GM23338 (cell line): ENCODE results near the gene SERP2. TPM values are rescaled to one million over a fixed set of nuclear protein-coding genes. Genes with fewer than 3 reads are reported as not detected.

Experiments used
- ATAC-seq: fragments of 200-7000 bp; cut with Tn5 transposase; 3 replicates; pipeline ENCODE4 v1.9.1; 2020
- DNase-seq: peaks from one replicate; pipeline ENCODE4 v3.0.0-alpha.2; 2015; ENCODE audit warnings: low spot score
- H2AFZ ChIP-seq: fragments of 200-600 bp; sonication (generic); 2 replicates; pipeline ENCODE4 v1.8.0; 2016; ENCODE audit warnings: antibody characterized with exemption, mild to moderate bottlenecking, moderate library complexity
- H3F3A ChIP-seq: fragments of 200-600 bp; sonication (generic); replicated peaks from 2 replicates; pipeline ENCODE4 v1.8.0; 2017; ENCODE audit warnings: antibody characterized with exemption, mixed run types, low read depth
- H3K27ac ChIP-seq: fragments of 200-600 bp; sonication (generic); 2 replicates; pipeline ENCODE4 v1.6.1; 2016; ENCODE audit warnings: low read depth
- H3K27me3 ChIP-seq: fragments of 200-600 bp; sonication (generic); 2 replicates; pipeline ENCODE4 v1.8.0; 2016; ENCODE audit warnings: mild to moderate bottlenecking, mixed run types, moderate library complexity; ENCODE audit not compliant: insufficient read depth
- H3K36me3 ChIP-seq: fragments of 200-600 bp; sonication (generic); 2 replicates; pipeline ENCODE4 v1.8.0; 2016; ENCODE audit warnings: mild to moderate bottlenecking; ENCODE audit not compliant: insufficient read depth
- H3K4me1 ChIP-seq: fragments of 200-600 bp; sonication (generic); 2 replicates; pipeline ENCODE4 v1.8.0; 2016; ENCODE audit warnings: mild to moderate bottlenecking, moderate library complexity; ENCODE audit not compliant: insufficient read depth
- H3K4me2 ChIP-seq: fragments of 200-600 bp; sonication (generic); 2 replicates; pipeline ENCODE4 v1.7.1; 2017; ENCODE audit warnings: mixed run types
- H3K4me3 ChIP-seq: fragments of 200-600 bp; sonication (generic); 2 replicates; pipeline ENCODE4 v1.6.1; 2016; ENCODE audit warnings: mixed run types
- H3K79me2 ChIP-seq: fragments of 200-600 bp; sonication (generic); replicated peaks from 2 replicates; pipeline ENCODE4 v1.8.0; 2017; ENCODE audit warnings: mild to moderate bottlenecking; ENCODE audit not compliant: insufficient read depth
- H3K9me2 ChIP-seq: fragments of 200-600 bp; sonication (generic); 2 replicates; pipeline ENCODE4 v1.8.0; 2017; ENCODE audit not compliant: insufficient read depth
- H4K20me1 ChIP-seq: fragments of 200-600 bp; sonication (generic); replicated peaks from 2 replicates; pipeline ENCODE4 v1.8.0; 2017; ENCODE audit warnings: mild to moderate bottlenecking; ENCODE audit not compliant: insufficient read depth
- H3K27ac Mint-ChIP-seq: 2 replicates; pipeline ENCODE4 v1.8.0; 2020; ENCODE audit warnings: inconsistent platforms, mild to moderate bottlenecking, moderate library complexity, mixed read lengths
- H3K27me3 Mint-ChIP-seq: 3 replicates; pipeline ENCODE4 v1.8.0; 2022; ENCODE audit warnings: low read depth, mild to moderate bottlenecking, moderate library complexity, mixed read lengths, inconsistent platforms; ENCODE audit not compliant: insufficient read depth, poor library complexity
- H3K36me3 Mint-ChIP-seq: 3 replicates; pipeline ENCODE4 v1.8.0; 2021; ENCODE audit warnings: low read depth, mild to moderate bottlenecking, inconsistent platforms, moderate library complexity, mixed read lengths
- H3K4me1 Mint-ChIP-seq: 3 replicates; pipeline ENCODE4 v1.8.0; 2020; ENCODE audit warnings: mild to moderate bottlenecking, inconsistent platforms, mixed read lengths
- H3K4me3 Mint-ChIP-seq: 3 replicates; pipeline ENCODE4 v1.8.0; 2021; ENCODE audit warnings: moderate library complexity, mild to moderate bottlenecking, inconsistent platforms, mixed read lengths
- H3K9me3 Mint-ChIP-seq: 3 replicates; pipeline ENCODE4 v1.8.0; 2020; ENCODE audit warnings: moderate library complexity, mild to moderate bottlenecking, inconsistent platforms, mixed read lengths
- CREB1 ChIP-seq: fragments of 250-450 bp; sonication (Bioruptor Pico); IDR thresholded peaks from 2 replicates; pipeline ENCODE4 v1.5.0; 2020; ENCODE audit warnings: low read depth, mild to moderate bottlenecking, moderate library complexity
- CTCF ChIP-seq, 2 experiments: fragments of 200-600 bp in 1 of 2; sonication (generic) in 1 of 2; conservative IDR thresholded peaks; 2 replicates each; pipeline versions ENCODE4 v1.5.1 to v1.6.1; 2016 to 2017; ENCODE audit warnings: antibody characterized with exemption in 2 of 2, low read depth in 2 of 2, mild to moderate bottlenecking in 2 of 2, moderate library complexity in 1 of 2
- EZH2 ChIP-seq: fragments of 200-600 bp; sonication (generic); IDR thresholded peaks from one replicate; pipeline ENCODE4 v1.8.0; 2017; ENCODE audit warnings: antibody characterized with exemption, mild to moderate bottlenecking, low read depth; ENCODE audit not compliant: unreplicated experiment
- EZH2phosphoT487 ChIP-seq: fragments of 200-600 bp; sonication (generic); IDR thresholded peaks from one replicate; pipeline ENCODE4 v1.8.1; 2018; ENCODE audit warnings: antibody characterized with exemption; ENCODE audit not compliant: unreplicated experiment
- JUNB ChIP-seq: IDR thresholded peaks from one replicate; pipeline ENCODE4 v1.6.1; 2016; ENCODE audit warnings: antibody characterized with exemption; ENCODE audit not compliant: unreplicated experiment
- NANOG ChIP-seq: IDR thresholded peaks from 2 replicates; pipeline ENCODE4 v1.6.1; 2016; ENCODE audit warnings: antibody characterized with exemption, borderline replicate concordance
- POLR2AphosphoS5 ChIP-seq: IDR thresholded peaks from 2 replicates; pipeline ENCODE4 v1.6.1; 2016; ENCODE audit warnings: antibody characterized with exemption, low read depth
- REST ChIP-seq: IDR thresholded peaks from one replicate; pipeline ENCODE4 v1.6.1; 2018; ENCODE audit warnings: antibody characterized with exemption; ENCODE audit not compliant: unreplicated experiment
- STAT1 ChIP-seq: IDR thresholded peaks from one replicate; pipeline ENCODE4 v1.6.1; 2016; ENCODE audit warnings: antibody characterized with exemption; ENCODE audit not compliant: unreplicated experiment
- ZNF114 ChIP-seq: fragments of 250-450 bp; sonication (Bioruptor Pico); IDR thresholded peaks from 2 replicates; pipeline ENCODE4 v1.5.0; 2020; ENCODE audit warnings: mild to moderate bottlenecking, moderate library complexity
- ZNF331 ChIP-seq: fragments of 250-450 bp; sonication (Bioruptor Pico); IDR thresholded peaks from 2 replicates; pipeline ENCODE4 v1.5.0; 2020; ENCODE audit warnings: low read depth, mild to moderate bottlenecking, moderate library complexity
- polyA plus RNA-seq: library from polyadenylated mRNA; unstranded; fragments of >200 nt; fragmentation: Nextera tagmentation; extraction: Ambion mirVana; gene quantifications from 2 replicates; pipeline ENCODE4 v1.2.1, GENCODE V29; 2016
- total RNA-seq: library from RNA; depleted of rRNA; stranded (reverse); fragments of >200 nt; shearing (Covaris generic); gene quantifications from 2 replicates; pipeline ENCODE4 v1.2.3, GENCODE V29; 2014
- TF ChIP-seq, protein P1 (sequence below): fragments of 250-450 bp; sonication (Bioruptor Pico); IDR thresholded peaks from 2 replicates; pipeline ENCODE4 v1.5.0; 2020; ENCODE audit warnings: mild to moderate bottlenecking, moderate library complexity
- TF ChIP-seq, protein P2 (sequence below): IDR thresholded peaks from 2 replicates; pipeline ENCODE4 v1.6.1; 2016; ENCODE audit warnings: antibody characterized with exemption

SERP2 gene
- total and polyA plus RNA-seq, 2 experiments from 2014 or later: 0.59 to 3.4 TPM

DNA sequence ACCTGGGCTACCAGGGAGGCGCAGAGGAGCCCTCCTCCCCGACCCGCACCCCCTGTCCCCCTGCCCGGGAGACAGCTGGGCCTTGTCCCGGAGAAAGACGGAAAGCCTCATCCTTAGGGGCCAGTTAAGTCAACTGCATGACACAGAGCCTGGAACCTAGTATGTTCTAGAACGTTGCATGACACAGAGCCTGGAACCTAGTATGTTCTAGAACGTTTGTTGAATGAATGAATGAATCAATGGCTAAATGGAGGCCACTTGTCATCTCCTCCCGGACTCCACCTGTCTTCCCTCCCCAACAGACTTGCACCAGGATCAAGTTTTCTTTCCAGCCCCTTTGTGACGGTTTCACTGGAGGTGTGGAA lies 706 bp downstream of the SERP2 start:
- H2AFZ ChIP-seq: peak overlapping the region; percentile 52; the same call in 1 of the 2 replicates
- no peak for ATAC-seq
- H3K4me2 ChIP-seq: peak overlapping the region; percentile 51
- H3K36me3 ChIP-seq: no peaks in the 10 kb centered on the region
- Mint-ChIP-seq H3K27ac (no peak overlapping the region), H3K27me3 (peaks cover 14% of the 10 kb centered on the region), H3K9me3 (no peaks in the 10 kb centered on the region), H3K36me3 (no peaks in the 10 kb centered on the region), H3K4me3 (peak overlapping the region; percentile 36), H3K4me1 (peaks cover 17% of the 10 kb centered on the region)
- H3K9me2 ChIP-seq: no peaks in the 10 kb centered on the region
- no peak for DNase-seq
- H3K27ac ChIP-seq: no peak overlapping the region
- no peaks in the 10 kb centered on the region for H3K79me2 ChIP-seq
- H3K4me1 ChIP-seq: peaks cover 20% of the 10 kb centered on the region
- peaks cover 20% of the 10 kb centered on the region for H3K27me3 ChIP-seq
- peaks cover 4% of the 10 kb centered on the region; the same call in 1 of the 2 replicates for H3F3A ChIP-seq
- peak overlapping the region; percentile 47; the same call in 1 of the 2 replicates for H3K4me3 ChIP-seq
- TF ChIP-seq EZH2phosphoT487 (no peak), ZNF331 (CRISPR knock-in tag) (no peak), JUNB (no peak), EZH2 (no peak), REST (no peak), STAT1 (no peak), POLR2AphosphoS5 (peak; percentile 27; the same call in 1 of the 2 replicates), CREB1 (peak; percentile 63), ZNF114 (CRISPR knock-in tag) (no peak), CTCF (conservative IDR thresholded peaks at IDR 0.05; ENCODE audit: low read depth in 2 of 2) (no peak), NANOG (no peak)
- TF ChIP-seq, protein P1, sequence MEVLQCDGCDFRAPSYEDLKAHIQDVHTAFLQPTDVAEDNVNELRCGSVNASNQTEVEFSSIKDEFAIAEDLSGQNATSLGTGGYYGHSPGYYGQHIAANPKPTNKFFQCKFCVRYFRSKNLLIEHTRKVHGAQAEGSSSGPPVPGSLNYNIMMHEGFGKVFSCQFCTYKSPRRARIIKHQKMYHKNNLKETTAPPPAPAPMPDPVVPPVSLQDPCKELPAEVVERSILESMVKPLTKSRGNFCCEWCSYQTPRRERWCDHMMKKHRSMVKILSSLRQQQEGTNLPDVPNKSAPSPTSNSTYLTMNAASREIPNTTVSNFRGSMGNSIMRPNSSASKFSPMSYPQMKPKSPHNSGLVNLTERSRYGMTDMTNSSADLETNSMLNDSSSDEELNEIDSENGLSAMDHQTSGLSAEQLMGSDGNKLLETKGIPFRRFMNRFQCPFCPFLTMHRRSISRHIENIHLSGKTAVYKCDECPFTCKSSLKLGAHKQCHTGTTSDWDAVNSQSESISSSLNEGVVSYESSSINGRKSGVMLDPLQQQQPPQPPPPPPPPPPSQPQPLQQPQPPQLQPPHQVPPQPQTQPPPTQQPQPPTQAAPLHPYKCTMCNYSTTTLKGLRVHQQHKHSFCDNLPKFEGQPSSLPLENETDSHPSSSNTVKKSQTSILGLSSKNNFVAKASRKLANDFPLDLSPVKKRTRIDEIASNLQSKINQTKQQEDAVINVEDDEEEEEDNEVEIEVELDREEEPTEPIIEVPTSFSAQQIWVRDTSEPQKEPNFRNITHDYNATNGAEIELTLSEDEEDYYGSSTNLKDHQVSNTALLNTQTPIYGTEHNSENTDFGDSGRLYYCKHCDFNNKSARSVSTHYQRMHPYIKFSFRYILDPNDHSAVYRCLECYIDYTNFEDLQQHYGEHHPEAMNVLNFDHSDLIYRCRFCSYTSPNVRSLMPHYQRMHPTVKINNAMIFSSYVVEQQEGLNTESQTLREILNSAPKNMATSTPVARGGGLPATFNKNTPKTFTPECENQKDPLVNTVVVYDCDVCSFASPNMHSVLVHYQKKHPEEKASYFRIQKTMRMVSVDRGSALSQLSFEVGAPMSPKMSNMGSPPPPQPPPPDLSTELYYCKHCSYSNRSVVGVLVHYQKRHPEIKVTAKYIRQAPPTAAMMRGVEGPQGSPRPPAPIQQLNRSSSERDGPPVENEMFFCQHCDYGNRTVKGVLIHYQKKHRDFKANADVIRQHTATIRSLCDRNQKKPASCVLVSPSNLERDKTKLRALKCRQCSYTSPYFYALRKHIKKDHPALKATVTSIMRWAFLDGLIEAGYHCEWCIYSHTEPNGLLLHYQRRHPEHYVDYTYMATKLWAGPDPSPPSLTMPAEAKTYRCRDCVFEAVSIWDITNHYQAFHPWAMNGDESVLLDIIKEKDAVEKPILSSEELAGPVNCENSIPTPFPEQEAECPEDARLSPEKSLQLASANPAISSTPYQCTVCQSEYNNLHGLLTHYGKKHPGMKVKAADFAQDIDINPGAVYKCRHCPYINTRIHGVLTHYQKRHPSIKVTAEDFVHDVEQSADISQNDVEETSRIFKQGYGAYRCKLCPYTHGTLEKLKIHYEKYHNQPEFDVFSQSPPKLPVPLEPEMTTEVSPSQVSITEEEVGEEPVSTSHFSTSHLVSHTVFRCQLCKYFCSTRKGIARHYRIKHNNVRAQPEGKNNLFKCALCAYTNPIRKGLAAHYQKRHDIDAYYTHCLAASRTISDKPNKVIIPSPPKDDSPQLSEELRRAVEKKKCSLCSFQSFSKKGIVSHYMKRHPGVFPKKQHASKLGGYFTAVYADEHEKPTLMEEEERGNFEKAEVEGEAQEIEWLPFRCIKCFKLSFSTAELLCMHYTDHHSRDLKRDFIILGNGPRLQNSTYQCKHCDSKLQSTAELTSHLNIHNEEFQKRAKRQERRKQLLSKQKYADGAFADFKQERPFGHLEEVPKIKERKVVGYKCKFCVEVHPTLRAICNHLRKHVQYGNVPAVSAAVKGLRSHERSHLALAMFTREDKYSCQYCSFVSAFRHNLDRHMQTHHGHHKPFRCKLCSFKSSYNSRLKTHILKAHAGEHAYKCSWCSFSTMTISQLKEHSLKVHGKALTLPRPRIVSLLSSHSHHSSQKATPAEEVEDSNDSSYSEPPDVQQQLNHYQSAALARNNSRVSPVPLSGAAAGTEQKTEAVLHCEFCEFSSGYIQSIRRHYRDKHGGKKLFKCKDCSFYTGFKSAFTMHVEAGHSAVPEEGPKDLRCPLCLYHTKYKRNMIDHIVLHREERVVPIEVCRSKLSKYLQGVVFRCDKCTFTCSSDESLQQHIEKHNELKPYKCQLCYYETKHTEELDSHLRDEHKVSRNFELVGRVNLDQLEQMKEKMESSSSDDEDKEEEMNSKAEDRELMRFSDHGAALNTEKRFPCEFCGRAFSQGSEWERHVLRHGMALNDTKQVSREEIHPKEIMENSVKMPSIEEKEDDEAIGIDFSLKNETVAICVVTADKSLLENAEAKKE (CRISPR knock-in tag): no peak
- TF ChIP-seq, protein P2, sequence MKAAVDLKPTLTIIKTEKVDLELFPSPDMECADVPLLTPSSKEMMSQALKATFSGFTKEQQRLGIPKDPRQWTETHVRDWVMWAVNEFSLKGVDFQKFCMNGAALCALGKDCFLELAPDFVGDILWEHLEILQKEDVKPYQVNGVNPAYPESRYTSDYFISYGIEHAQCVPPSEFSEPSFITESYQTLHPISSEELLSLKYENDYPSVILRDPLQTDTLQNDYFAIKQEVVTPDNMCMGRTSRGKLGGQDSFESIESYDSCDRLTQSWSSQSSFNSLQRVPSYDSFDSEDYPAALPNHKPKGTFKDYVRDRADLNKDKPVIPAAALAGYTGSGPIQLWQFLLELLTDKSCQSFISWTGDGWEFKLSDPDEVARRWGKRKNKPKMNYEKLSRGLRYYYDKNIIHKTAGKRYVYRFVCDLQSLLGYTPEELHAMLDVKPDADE: no peak
- no peaks in the 10 kb centered on the region for H4K20me1 ChIP-seq
